Left renal pelvis (tissue), 4 donors: ENCODE measurements around the gene LRMDA. TPM values are rescaled to one million over a fixed set of nuclear protein-coding genes. Genes with fewer than 3 reads are reported as not detected.

Experiments used
- DNase-seq, 4 donors: peaks; one replicate each; pipeline ENCODE4 v3.0.0-alpha.2; 2013; ENCODE audit warnings: low read depth in 4 of 4, low spot score in 3 of 4
- polyA plus RNA-seq, 4 donors: library from polyadenylated mRNA; unstranded; fragments of 120-200 nt; gene quantifications; one replicate each; pipeline ENCODE4 v1.2.1, GENCODE V29; 2013; ENCODE audit not compliant: insufficient read length in 4 of 4

LRMDA gene
- polyA plus RNA-seq, 4 donors = 7.8 to 23.9 (median 16.5) TPM

- peak in 2 of 4 donors; percentile 29 to 48 for DNase-seq
Observed at GRCh38 chr10:75924309-75924902, 493.0 kb downstream of the LRMDA start.

GRCh38 chr10:75925999-75926398 is 494.6 kb downstream of the LRMDA start:
- DNase-seq = no peak

- DNase-seq = no peak
Observed at GRCh38 chr10:75926763-75927162, 495.3 kb downstream of the LRMDA start.

- DNase-seq = no peak
Observed at GRCh38 chr10:75928231-75928630, 496.8 kb downstream of the LRMDA start.

GRCh38 chr10:75929630-75930161 is 498.3 kb downstream of the LRMDA start:
- DNase-seq = no peak

- no peak for DNase-seq
Observed at GRCh38 chr10:75932921-75933320, 501.5 kb downstream of the LRMDA start.

GRCh38 chr10:75935240-75935639 is 503.8 kb downstream of the LRMDA start:
- DNase-seq = no peak

GRCh38 chr10:75935650-75936400 is 504.4 kb downstream of the LRMDA start:
- no peak for DNase-seq

GRCh38 chr10:75936841-75937240 is 505.4 kb downstream of the LRMDA start:
- DNase-seq = no peak

- DNase-seq = no peak
Observed at GRCh38 chr10:75937823-75938222, 506.4 kb downstream of the LRMDA start.

GRCh38 chr10:75938380-75939122 is 507.1 kb downstream of the LRMDA start:
- DNase-seq = no peak

GRCh38 chr10:75939541-75939940 is 508.1 kb downstream of the LRMDA start:
- DNase-seq = no peak

- DNase-seq = no peak
Observed at GRCh38 chr10:75940742-75941141, 509.3 kb downstream of the LRMDA start.

- DNase-seq = no peak
Observed at GRCh38 chr10:75941223-75941801, 509.9 kb downstream of the LRMDA start.

- DNase-seq = no peak
Observed at GRCh38 chr10:75944061-75944460, 512.6 kb downstream of the LRMDA start.

GRCh38 chr10:75948583-75948982 is 517.2 kb downstream of the LRMDA start:
- no peak for DNase-seq

GRCh38 chr10:75950307-75950706 is 518.9 kb downstream of the LRMDA start:
- no peak for DNase-seq

GRCh38 chr10:75950997-75951589 is 519.7 kb downstream of the LRMDA start:
- no peak for DNase-seq

GRCh38 chr10:75951627-75952026 is 520.2 kb downstream of the LRMDA start:
- no peak for DNase-seq

GRCh38 chr10:75952093-75952492 is 520.7 kb downstream of the LRMDA start:
- no peak for DNase-seq

GRCh38 chr10:75954486-75954885 is 523.1 kb downstream of the LRMDA start:
- no peak for DNase-seq
